Hematopoietic multipotent progenitor cell treated with erythropoietin and hydrocortisone succinate and interleukin-3 and kit ligand, for 8 days (in vitro differentiated cells): ENCODE results near the gene ERFL.
"Not testable (repeated sequence)": the region's sequence is repeated elsewhere in the genome, so short reads cannot be mapped to it uniquely, and the experiment has no call there.

Source experiments
- DNase-seq: peaks from one replicate; pipeline ENCODE4 v3.0.0-alpha.2; 2015

Gene ERFL

GRCh38 chr19:41941410-41942202, 13.4 kb upstream of the ERFL start:
- no peak for DNase-seq

GRCh38 chr19:41940731-41941409, 12.6 kb upstream of the ERFL start:
- no peak for DNase-seq

- DNase-seq = no peak
Measured at GRCh38 chr19:41939861-41940730, 11.8 kb upstream of the ERFL start.

GRCh38 chr19:41939209-41939608, 11.0 kb upstream of the ERFL start:
- DNase-seq = not testable (repeated sequence)

GRCh38 chr19:41937525-41938468, 9.5 kb upstream of the ERFL start:
- DNase-seq = no peak

- no peak for DNase-seq
Measured at GRCh38 chr19:41936961-41937360, 8.7 kb upstream of the ERFL start.

GRCh38 chr19:41936416-41936850, 8.2 kb upstream of the ERFL start:
- DNase-seq = no peak

- no peak for DNase-seq
Measured at GRCh38 chr19:41935760-41936415, 7.6 kb upstream of the ERFL start.

GRCh38 chr19:41934849-41935374, 6.7 kb upstream of the ERFL start:
- DNase-seq = peak; percentile 65

GRCh38 chr19:41933693-41934426, 5.6 kb upstream of the ERFL start:
- no peak for DNase-seq

- no peak for DNase-seq
Measured at GRCh38 chr19:41932720-41933332, 4.6 kb upstream of the ERFL start.

- DNase-seq = no peak
Measured at GRCh38 chr19:41932259-41932719, 4.0 kb upstream of the ERFL start.

GRCh38 chr19:41930926-41931592, 2.8 kb upstream of the ERFL start:
- no peak for DNase-seq

- no peak for DNase-seq
Measured at GRCh38 chr19:41930322-41930722, 2.1 kb upstream of the ERFL start.

- no peak for DNase-seq
Measured at GRCh38 chr19:41929536-41930071, 1.4 kb upstream of the ERFL start.

- no peak for DNase-seq
Measured at GRCh38 chr19:41928754-41929535, 696 bp upstream of the ERFL start.

GRCh38 chr19:41927497-41928192, 604 bp downstream of the ERFL start:
- no peak for DNase-seq
